ENCODE measurements around the gene IL4R. TPM values are rescaled to one million over a fixed set of nuclear protein-coding genes. Genes with fewer than 3 reads are reported as not detected.
"Not testable (repeated sequence)": the region's sequence is repeated elsewhere in the genome, so short reads cannot be mapped to it uniquely, and the experiment has no call there.

Gene IL4R
- total and polyA plus RNA-seq, 5 experiments from 2014 or later = 18.8 to 120 (median 49.4) TPM

- DNase-seq (peak in 3 of 10 donors; percentile 38 to 54 (median 45)), ATAC-seq (peak; percentile 75 to 77)
- POLR2A ChIA-PET = interaction anchor here (0.5 to 5.3 kb wide), 13 partner anchors 9 to 173 kb away, joined by 3 to 54 read pairs (median 4); no protein-coding TSS in a partner anchor
- Mint-ChIP-seq H3K27ac (peak overlapping the region; percentile 76 to 94 (median 86)), H3K4me1 (peaks cover 29 to 62% (median 44%) of the 10 kb centered on the region in 4 donors), H3K9me3 (no peaks in the 10 kb centered on the region), H3K4me3 (peak overlapping the region; percentile 10 to 85 (median 71)), H3K36me3 (no peaks in the 10 kb centered on the region), H3K27me3 (no peaks in the 10 kb centered on the region)
Observed at GRCh38 chr16:27273670-27274423, 39.9 kb upstream of the IL4R start.

GRCh38 chr16:27274424-27274874 is 39.3 kb upstream of the IL4R start:
- Mint-ChIP-seq H3K4me3 (peak overlapping the region; percentile 10 to 85 (median 71)), H3K27ac (peak overlapping the region; percentile 76 to 94 (median 86)), H3K4me1 (peaks cover 29 to 57% (median 39%) of the 10 kb centered on the region in 4 donors)
- not testable (repeated sequence) for H3K9me3 Mint-ChIP-seq, H3K27me3 Mint-ChIP-seq, DNase-seq, H3K36me3 Mint-ChIP-seq
- peak in 1 of 2 donors; percentile 12 for ATAC-seq
- POLR2A ChIA-PET = interaction anchor here (0.5 to 5.3 kb wide), 12 partner anchors 17 to 172 kb away, joined by 3 to 54 read pairs (median 4); no protein-coding TSS in a partner anchor

GRCh38 chr16:27275394-27275793 is 38.4 kb upstream of the IL4R start:
- no peaks in the 10 kb centered on the region for H3K9me3 Mint-ChIP-seq
- H3K4me1 Mint-ChIP-seq = peaks cover 23 to 48% (median 30%) of the 10 kb centered on the region in 4 donors
- no peaks in the 10 kb centered on the region for H3K36me3 Mint-ChIP-seq
- no peak for DNase-seq
- H3K27ac Mint-ChIP-seq = peak overlapping the region in 2 of 10 donors; percentile 25 to 38
- POLR2A ChIA-PET = interaction anchor here (1.0 to 5.3 kb wide), 3 partner anchors 39 to 92 kb away, joined by 4 to 54 read pairs (median 13); no protein-coding TSS in a partner anchor
- no peak for ATAC-seq
- H3K27me3 Mint-ChIP-seq = no peaks in the 10 kb centered on the region
- H3K4me3 Mint-ChIP-seq = peak overlapping the region in 1 of 10 donors; percentile 25

- Mint-ChIP-seq H3K4me1 (peaks cover 13 to 31% (median 21%) of the 10 kb centered on the region in 4 donors), H3K27ac (peak overlapping the region; percentile 36 to 85 (median 76)), H3K36me3 (no peaks in the 10 kb centered on the region), H3K27me3 (no peaks in the 10 kb centered on the region), H3K9me3 (no peaks in the 10 kb centered on the region), H3K4me3 (peak overlapping the region in 7 of 10 donors; percentile 1 to 59 (median 36))
- peak in 1 of 10 donors; percentile 18 for DNase-seq
- ATAC-seq = peak; percentile 30 to 45
- POLR2A ChIA-PET = interaction anchor here (1.1 to 2.0 kb wide), 3 partner anchors 46 to 86 kb away, joined by 3 to 5 read pairs (median 3); no protein-coding TSS in a partner anchor
Observed at GRCh38 chr16:27281243-27281642, 32.5 kb upstream of the IL4R start.

GRCh38 chr16:27284865-27285675 is 28.7 kb upstream of the IL4R start:
- Mint-ChIP-seq H3K27ac (peak overlapping the region in 4 of 10 donors; percentile 17 to 68 (median 22)), H3K36me3 (no peaks in the 10 kb centered on the region), H3K4me3 (no peak overlapping the region), H3K4me1 (peaks cover 19 to 54% (median 32%) of the 10 kb centered on the region in 4 donors), H3K9me3 (peaks cover 0 to 4% (median 0%) of the 10 kb centered on the region in 9 donors), H3K27me3 (no peaks in the 10 kb centered on the region)
- no peak for DNase-seq
- ATAC-seq = no peak
- POLR2A ChIA-PET = interaction anchor here (1.1 to 1.5 kb wide), 2 partner anchors 11 to 14 kb away, joined by 5 to 7 read pairs; no protein-coding TSS in a partner anchor

- peaks cover 24 to 61% (median 37%) of the 10 kb centered on the region in 4 donors for H3K4me1 Mint-ChIP-seq
- no peaks in the 10 kb centered on the region for H3K36me3 Mint-ChIP-seq
- ATAC-seq (no peak), DNase-seq (no peak)
- POLR2A ChIA-PET = interaction anchor here (1.0 to 1.5 kb wide), 3 partner anchors 10 to 51 kb away, joined by 3 to 7 read pairs (median 5); no protein-coding TSS in a partner anchor
- peaks cover 0 to 4% (median 0%) of the 10 kb centered on the region in 9 donors for H3K9me3 Mint-ChIP-seq
- H3K4me3 Mint-ChIP-seq = no peak overlapping the region
- peak overlapping the region in 3 of 10 donors; percentile 11 to 72 (median 56) for H3K27ac Mint-ChIP-seq
- no peaks in the 10 kb centered on the region for H3K27me3 Mint-ChIP-seq
Observed at GRCh38 chr16:27285676-27286196, 28.0 kb upstream of the IL4R start.

GRCh38 chr16:27286451-27286850 is 27.3 kb upstream of the IL4R start:
- Mint-ChIP-seq H3K4me3 (no peak overlapping the region), H3K9me3 (peaks cover 0 to 4% (median 0%) of the 10 kb centered on the region in 9 donors), H3K4me1 (peaks cover 16 to 55% (median 31%) of the 10 kb centered on the region in 4 donors), H3K27me3 (no peaks in the 10 kb centered on the region), H3K36me3 (no peaks in the 10 kb centered on the region), H3K27ac (peak overlapping the region in 4 of 10 donors; percentile 9 to 72 (median 56))
- no peak for ATAC-seq
- POLR2A ChIA-PET = interaction anchor here (1.0 to 1.5 kb wide), 3 partner anchors 10 to 51 kb away, joined by 3 to 7 read pairs (median 5); no protein-coding TSS in a partner anchor
- no peak for DNase-seq

GRCh38 chr16:27287051-27287811 is 26.5 kb upstream of the IL4R start:
- Mint-ChIP-seq H3K27me3 (no peaks in the 10 kb centered on the region), H3K9me3 (peaks cover 0 to 4% (median 0%) of the 10 kb centered on the region in 9 donors)
- no peak for ATAC-seq

GRCh38 chr16:27287887-27288286 is 25.9 kb upstream of the IL4R start:
- H3K4me1 Mint-ChIP-seq = peaks cover 12 to 49% (median 25%) of the 10 kb centered on the region in 4 donors
- no peak overlapping the region for H3K4me3 Mint-ChIP-seq
- ATAC-seq = no peak
- DNase-seq = no peak
- no peaks in the 10 kb centered on the region for H3K27me3 Mint-ChIP-seq
- no peak overlapping the region for H3K27ac Mint-ChIP-seq
- H3K9me3 Mint-ChIP-seq = peaks cover 0 to 4% (median 0%) of the 10 kb centered on the region in 9 donors
- no peaks in the 10 kb centered on the region for H3K36me3 Mint-ChIP-seq
- POLR2A ChIA-PET = interaction anchor here (0.6 kb wide), 1 partner anchor 123 kb away, joined by 4 read pairs; no protein-coding TSS in a partner anchor

More at GRCh38 chr16:27287051-27287811, 26.5 kb upstream of the IL4R start:
- Mint-ChIP-seq H3K36me3 (no peaks in the 10 kb centered on the region), H3K4me3 (no peak overlapping the region), H3K27ac (peak overlapping the region in 1 of 10 donors; percentile 17), H3K4me1 (peaks cover 12 to 53% (median 28%) of the 10 kb centered on the region in 4 donors)
- DNase-seq = no peak
- POLR2A ChIA-PET = interaction anchor here (0.6 kb wide), 2 partner anchors 123 to 1270 kb away, joined by 4 to 5 read pairs; no protein-coding TSS in a partner anchor

- POLR2A ChIA-PET, H3K9me3 Mint-ChIP-seq: not testable (repeated sequence)
Observed at GRCh38 chr16:27288313-27288712, 25.5 kb upstream of the IL4R start.

GRCh38 chr16:27289669-27290068 is 24.1 kb upstream of the IL4R start:
- H3K4me1 Mint-ChIP-seq = peaks cover 12 to 47% (median 23%) of the 10 kb centered on the region in 4 donors
- peak overlapping the region in 1 of 10 donors; percentile 18 for H3K4me3 Mint-ChIP-seq
- DNase-seq = no peak
- peak overlapping the region in 5 of 10 donors; percentile 33 to 68 (median 62) for H3K27ac Mint-ChIP-seq
- H3K36me3 Mint-ChIP-seq = no peaks in the 10 kb centered on the region
- no peak for ATAC-seq
- H3K9me3 Mint-ChIP-seq = peaks cover 0 to 4% (median 0%) of the 10 kb centered on the region in 9 donors
- no peaks in the 10 kb centered on the region for H3K27me3 Mint-ChIP-seq
- POLR2A ChIA-PET = no interaction called here

More at GRCh38 chr16:27288313-27288712, 25.5 kb upstream of the IL4R start:
- H3K27me3 Mint-ChIP-seq, H3K36me3 Mint-ChIP-seq, H3K4me3 Mint-ChIP-seq, DNase-seq, ATAC-seq: not testable (repeated sequence)
- peak overlapping the region in 3 of 10 donors; percentile 20 to 60 (median 60) for H3K27ac Mint-ChIP-seq
- H3K4me1 Mint-ChIP-seq = peaks cover 12 to 49% (median 25%) of the 10 kb centered on the region in 4 donors
